Esophagus muscularis mucosa (tissue), 4 donors: ENCODE data around the gene DAB1. TPM values are rescaled to one million over a fixed set of nuclear protein-coding genes. Genes with fewer than 3 reads are reported as not detected.

Experiments
- DNase-seq: peaks from one replicate; pipeline ENCODE4 v3.0.0-alpha.2; 2017; ENCODE audit errors: extremely low spot score
- H3K27ac ChIP-seq, 4 donors: fragments of 200-600 bp; sonication (generic); replicated peaks in 1 of 4; 1 replicate in 3 of 4; 2 replicates in 1 of 4; pipeline ENCODE4 v1.5.1; 2016 to 2019; ENCODE audit warnings: mild to moderate bottlenecking in 1 of 4
- H3K27me3 ChIP-seq, 4 donors: fragments of 200-600 bp; sonication (generic); one replicate each; pipeline versions ENCODE4 v1.5.1 to v1.6.0; 2016 to 2019
- H3K36me3 ChIP-seq, 4 donors: fragments of 200-600 bp; sonication (generic); one replicate each; pipeline ENCODE4 v1.5.1; 2016 to 2019
- H3K4me1 ChIP-seq, 4 donors: fragments of 200-600 bp; sonication (generic); one replicate each; pipeline ENCODE4 v1.5.1; 2016 to 2019
- H3K4me3 ChIP-seq, 4 donors: fragments of 200-600 bp; sonication (generic); 1 replicate in 2 of 4; 2 replicates in 2 of 4; pipeline ENCODE4 v1.5.1; 2016 to 2019; ENCODE audit warnings: mild to moderate bottlenecking in 4 of 4, moderate library complexity in 1 of 4
- H3K9me3 ChIP-seq, 4 donors: fragments of 200-600 bp; sonication (generic); 1 replicate in 3 of 4; 2 replicates in 1 of 4; pipeline ENCODE4 v1.5.1; 2016 to 2019
- CTCF ChIP-seq, 3 experiments: fragments of 200-600 bp in 2 of 3; fragments of 450-650 bp in 1 of 3; sonication (generic) in 2 of 3; IDR thresholded peaks; one replicate each; pipeline ENCODE4 v1.5.1; 2017 to 2019; ENCODE audit warnings: antibody characterized with exemption in 3 of 3, mild to moderate bottlenecking in 2 of 3, moderate library complexity in 1 of 3
- EP300 ChIP-seq: sonication (generic); formaldehyde crosslinking; IDR thresholded peaks from one replicate; pipeline ENCODE4 v1.6.1; 2017; ENCODE audit warnings: antibody characterized with exemption
- POLR2A ChIP-seq: fragments of 450-650 bp; IDR thresholded peaks from one replicate; pipeline ENCODE4 v1.6.1; 2017; ENCODE audit warnings: antibody characterized with exemption, moderate library complexity, mild to moderate bottlenecking, low read depth
- POLR2AphosphoS5 ChIP-seq, 2 donors: sonication (generic); formaldehyde crosslinking; IDR thresholded peaks; one replicate each; pipeline ENCODE4 v1.6.1; 2017; ENCODE audit warnings: antibody characterized with exemption in 2 of 2
- WGBS: methylation state at CpG from one replicate; pipeline ENCODE4 v1.1.5; 2018; 5-methylcytosine and 5-hydroxymethylcytosine counted together
- intact Hi-C: fragments of 100-400 bp; cut with DNase I; formaldehyde crosslinking; loops from one replicate; pipeline ENCODE4 v1.15.1; 2023
- total RNA-seq, 4 donors: library from RNA; depleted of rRNA; stranded (reverse); fragments of >200 nt; gene quantifications; one replicate each; pipeline versions ENCODE4 v1.1.0 to v1.2.1, GENCODE V29; 2016

DAB1 gene
- total RNA-seq, 4 donors from 2014 or later: 0.26 to 1.3 (median 0.37) TPM

GRCh38 chr1:57112148-57112547, 311.7 kb downstream of the DAB1 start:
- WGBS: 90% methylated on average over 2 of the region's 2 CpGs
- no peak for TF ChIP-seq EP300
- no peak for TF ChIP-seq POLR2A
- TF ChIP-seq CTCF (IDR thresholded peaks at IDR 0.05): no peak
- TF ChIP-seq POLR2AphosphoS5 (IDR thresholded peaks at IDR 0.05): no peak
- no peak for DNase-seq
- H3K4me3 ChIP-seq: no peak overlapping the region
- H3K36me3 ChIP-seq: no peaks in the 10 kb centered on the region
- H3K27me3 ChIP-seq: no peaks in the 10 kb centered on the region
- no peaks in the 10 kb centered on the region for H3K9me3 ChIP-seq
- intact Hi-C loops: no loop called here
- H3K4me1 ChIP-seq: peaks cover 0 to 8% (median 0%) of the 10 kb centered on the region in 4 donors
- no peak overlapping the region for H3K27ac ChIP-seq

- intact Hi-C loops: no loop called here
- Histone ChIP-seq H3K27me3 (no peaks in the 10 kb centered on the region), H3K4me3 (no peak overlapping the region), H3K4me1 (peaks cover 0 to 8% (median 0%) of the 10 kb centered on the region in 4 donors), H3K36me3 (no peaks in the 10 kb centered on the region), H3K9me3 (no peaks in the 10 kb centered on the region), H3K27ac (no peak overlapping the region)
- no peak for DNase-seq
- 82% methylated on average over 2 of the region's 2 CpGs for WGBS
- TF ChIP-seq EP300 (no peak), POLR2AphosphoS5 (IDR thresholded peaks at IDR 0.05) (no peak), POLR2A (no peak), CTCF (IDR thresholded peaks at IDR 0.05) (no peak)
Measured at GRCh38 chr1:57111175-57111574, 312.7 kb downstream of the DAB1 start.

- H3K36me3 ChIP-seq: no peaks in the 10 kb centered on the region
Measured at GRCh38 chr1:57109883-57110282, 314.0 kb downstream of the DAB1 start.

GRCh38 chr1:57109247-57109646, 314.6 kb downstream of the DAB1 start:
- TF ChIP-seq EP300: no peak
- no peak for TF ChIP-seq POLR2AphosphoS5 (IDR thresholded peaks at IDR 0.05)
- TF ChIP-seq CTCF (IDR thresholded peaks at IDR 0.05): no peak
- no peak for TF ChIP-seq POLR2A
- no peaks in the 10 kb centered on the region for H3K27me3 ChIP-seq
- intact Hi-C loops: no loop called here
- WGBS: 63% methylated on average over 1 of the region's 1 CpG
- DNase-seq: no peak
- H3K36me3 ChIP-seq: no peaks in the 10 kb centered on the region
- no peaks in the 10 kb centered on the region for H3K9me3 ChIP-seq
- H3K27ac ChIP-seq: no peak overlapping the region
- peaks cover 0 to 8% (median 0%) of the 10 kb centered on the region in 4 donors for H3K4me1 ChIP-seq
- H3K4me3 ChIP-seq: no peak overlapping the region

More at GRCh38 chr1:57109883-57110282, 314.0 kb downstream of the DAB1 start:
- Histone ChIP-seq H3K4me1 (peaks cover 0 to 8% (median 0%) of the 10 kb centered on the region in 4 donors), H3K9me3 (no peaks in the 10 kb centered on the region), H3K27ac (no peak overlapping the region), H3K4me3 (no peak overlapping the region), H3K27me3 (no peaks in the 10 kb centered on the region)
- intact Hi-C loops: no loop called here
- 82% methylated on average over 3 of the region's 3 CpGs for whole genome bisulfite sequencing
- no peak for TF ChIP-seq POLR2A
- TF ChIP-seq CTCF (IDR thresholded peaks at IDR 0.05): no peak
- no peak for TF ChIP-seq POLR2AphosphoS5 (IDR thresholded peaks at IDR 0.05)
- TF ChIP-seq EP300: no peak
- no peak for DNase-seq

GRCh38 chr1:57106296-57106695, 317.6 kb downstream of the DAB1 start:
- no peaks in the 10 kb centered on the region for H3K36me3 ChIP-seq
- DNase-seq: no peak
- intact Hi-C loops: no loop called here
- no peak overlapping the region for H3K27ac ChIP-seq
- H3K9me3 ChIP-seq: no peaks in the 10 kb centered on the region
- no peak overlapping the region for H3K4me3 ChIP-seq
- no peak for TF ChIP-seq POLR2AphosphoS5 (IDR thresholded peaks at IDR 0.05)
- no peak for TF ChIP-seq POLR2A
- no peak for TF ChIP-seq EP300
- no peak for TF ChIP-seq CTCF (IDR thresholded peaks at IDR 0.05)
- peaks cover 0 to 8% (median 0%) of the 10 kb centered on the region in 4 donors for H3K4me1 ChIP-seq
- WGBS: 86% methylated on average over 4 of the region's 4 CpGs
- no peaks in the 10 kb centered on the region for H3K27me3 ChIP-seq
